Thymus (tissue), 14 donors: ENCODE results near the gene OR10P1. TPM values are rescaled to one million over a fixed set of nuclear protein-coding genes. Genes with fewer than 3 reads are reported as not detected.
"Not testable (repeated sequence)": the region's sequence is repeated elsewhere in the genome, so short reads cannot be mapped to it uniquely, and the experiment has no call there.

Experiments used
- DNase-seq, 9 donors: peaks; one replicate each; pipeline ENCODE4 v3.0.0-alpha.2; 2013; ENCODE audit warnings: low spot score in 9 of 9, low read depth in 6 of 9, missing footprints in 1 of 9
- H3K27ac ChIP-seq, 2 donors: one replicate each; pipeline ENCODE4 v1.5.1; 2013; ENCODE audit warnings: control low read depth in 1 of 2, low read depth in 1 of 2, low read length in 1 of 2, mild to moderate bottlenecking in 1 of 2, moderate library complexity in 1 of 2
- H3K27me3 ChIP-seq, 2 donors: one replicate each; pipeline ENCODE4 v1.5.1; 2013; ENCODE audit warnings: low read length in 1 of 2; ENCODE audit not compliant: control insufficient read depth in 2 of 2, insufficient read depth in 1 of 2
- H3K36me3 ChIP-seq, 2 donors: one replicate each; pipeline ENCODE4 v1.5.1; 2013; ENCODE audit warnings: low read length in 1 of 2, mild to moderate bottlenecking in 1 of 2, moderate library complexity in 1 of 2; ENCODE audit not compliant: control insufficient read depth in 2 of 2, insufficient read depth in 2 of 2
- H3K4me1 ChIP-seq, 2 donors: one replicate each; pipeline ENCODE4 v1.5.1; 2013; ENCODE audit warnings: low read length in 2 of 2; ENCODE audit not compliant: control insufficient read depth in 2 of 2, insufficient read depth in 2 of 2
- H3K4me3 ChIP-seq, 2 donors: one replicate each; pipeline ENCODE4 v1.5.1; 2013; ENCODE audit warnings: low read length in 2 of 2, control low read depth in 1 of 2, mild to moderate bottlenecking in 1 of 2
- H3K9me3 ChIP-seq, 2 donors: one replicate each; pipeline ENCODE4 v1.5.1; 2013; ENCODE audit warnings: low read length in 1 of 2, mild to moderate bottlenecking in 1 of 2; ENCODE audit not compliant: control insufficient read depth in 2 of 2, insufficient read depth in 1 of 2
- WGBS: extraction: QIAGEN DNeasy Blood & Tissue Kit; methylation state at CpG from one replicate; pipeline ENCODE4 v1.1.7; 2013; 5-methylcytosine and 5-hydroxymethylcytosine counted together
- long read RNA-seq, 10 donors: transcript quantifications; one replicate each; lab custom pipeline, GENCODE V29; 2026
- polyA plus RNA-seq: library from polyadenylated mRNA; stranded (reverse); fragments of 200-250 nt; gene quantifications from one replicate; pipeline ENCODE4 v1.2.3, GENCODE V29; 2013
- total RNA-seq: library from RNA; stranded (reverse); fragments of 120-200 nt; gene quantifications from one replicate; pipeline ENCODE4 v1.2.4, GENCODE V29; 2013
- donor health status: healthy.

Gene OR10P1
- total RNA-seq = not detected
- 0.05 TPM for polyA plus RNA-seq
- long read RNA-seq, donor 1 = 0 reads
- long read RNA-seq, donor 2 = 0 reads
- long read RNA-seq, donor 3 = 0 reads
- long read RNA-seq, donor 4 = 0 reads
- long read RNA-seq, donor 5 = 0 reads
- long read RNA-seq, donor 6 = 0 reads
- long read RNA-seq, donor 7 = 0 reads
- long read RNA-seq, donor 8 = 0 reads
- long read RNA-seq, donor 9 = 0 reads
- long read RNA-seq, donor 10 = 0 reads

- no peak within 1 kb of the TSS for H3K4me3 ChIP-seq
- H3K4me1 ChIP-seq = no peaks in the 10 kb centered on the region
- DNase-seq = no peak
- H3K36me3 ChIP-seq = no peaks in the 10 kb centered on the region
- H3K27ac ChIP-seq = no peak within 1 kb of the TSS
- no peaks in the 10 kb centered on the region for H3K9me3 ChIP-seq
- WGBS = 86% methylated on average over 6 of the region's 6 CpGs
- H3K27me3 ChIP-seq = peaks cover 0 to 4% of the 10 kb centered on the region in 2 donors
Observed at GRCh38 chr12:55636853-55637252, at the start of gene OR10P1. OR10P1 (plus strand) TSS chr12:55636892; CDS start chr12:55636892, 0 bp downstream.

GRCh38 chr12:55590152-55590551, 46.5 kb upstream of the OR10P1 start:
- H3K4me1 ChIP-seq, H3K27ac ChIP-seq, H3K9me3 ChIP-seq, H3K27me3 ChIP-seq, DNase-seq, H3K36me3 ChIP-seq, H3K4me3 ChIP-seq: not testable (repeated sequence)
- WGBS = 82% methylated on average over 12 of the region's 12 CpGs

GRCh38 chr12:55607821-55608594, 28.7 kb upstream of the OR10P1 start:
- 80% methylated on average over 8 of the region's 8 CpGs for WGBS
- Histone ChIP-seq H3K27ac (no peak overlapping the region), H3K4me3 (no peak overlapping the region), H3K4me1 (no peaks in the 10 kb centered on the region), H3K27me3 (no peaks in the 10 kb centered on the region), H3K36me3 (no peaks in the 10 kb centered on the region), H3K9me3 (no peaks in the 10 kb centered on the region)
- DNase-seq = no peak

GRCh38 chr12:55610598-55610997, 26.1 kb upstream of the OR10P1 start:
- Histone ChIP-seq H3K27ac (no peak overlapping the region), H3K4me1 (no peaks in the 10 kb centered on the region), H3K36me3 (no peaks in the 10 kb centered on the region), H3K9me3 (no peaks in the 10 kb centered on the region), H3K27me3 (no peaks in the 10 kb centered on the region), H3K4me3 (no peak overlapping the region)
- DNase-seq = no peak
- WGBS = 90% methylated on average over 1 of the region's 1 CpG

GRCh38 chr12:55612646-55613045, 24.0 kb upstream of the OR10P1 start:
- 86% methylated on average over 2 of the region's 2 CpGs for WGBS
- H3K4me1 ChIP-seq = no peaks in the 10 kb centered on the region
- H3K36me3 ChIP-seq = no peaks in the 10 kb centered on the region
- DNase-seq = no peak
- H3K27ac ChIP-seq = no peak overlapping the region
- no peak overlapping the region for H3K4me3 ChIP-seq
- no peaks in the 10 kb centered on the region for H3K27me3 ChIP-seq
- peaks cover 0 to 5% of the 10 kb centered on the region in 2 donors for H3K9me3 ChIP-seq

- Histone ChIP-seq H3K27ac (no peak overlapping the region), H3K36me3 (no peaks in the 10 kb centered on the region), H3K4me1 (no peaks in the 10 kb centered on the region), H3K4me3 (no peak overlapping the region), H3K9me3 (peaks cover 0 to 5% of the 10 kb centered on the region in 2 donors), H3K27me3 (no peaks in the 10 kb centered on the region)
- no peak for DNase-seq
- WGBS = 97% methylated on average over 1 of the region's 1 CpG
Observed at GRCh38 chr12:55614764-55615163, 21.9 kb upstream of the OR10P1 start.

GRCh38 chr12:55619354-55620138, 17.1 kb upstream of the OR10P1 start:
- H3K4me3 ChIP-seq = no peak overlapping the region
- peaks cover 0 to 2% of the 10 kb centered on the region in 2 donors for H3K27me3 ChIP-seq
- no peaks in the 10 kb centered on the region for H3K36me3 ChIP-seq
- peak; percentile 45 to 87 (median 67) for DNase-seq
- peaks cover 0 to 5% of the 10 kb centered on the region in 2 donors for H3K9me3 ChIP-seq
- H3K27ac ChIP-seq = no peak overlapping the region
- no peaks in the 10 kb centered on the region for H3K4me1 ChIP-seq
- 8% methylated on average over 6 of the region's 6 CpGs for WGBS

GRCh38 chr12:55624056-55624455, 12.6 kb upstream of the OR10P1 start:
- no peaks in the 10 kb centered on the region for H3K36me3 ChIP-seq
- DNase-seq = no peak
- no peak overlapping the region for H3K4me3 ChIP-seq
- peaks cover 0 to 2% of the 10 kb centered on the region in 2 donors for H3K27me3 ChIP-seq
- no peak overlapping the region for H3K27ac ChIP-seq
- no peaks in the 10 kb centered on the region for H3K9me3 ChIP-seq
- H3K4me1 ChIP-seq = no peaks in the 10 kb centered on the region

GRCh38 chr12:55626154-55626553, 10.5 kb upstream of the OR10P1 start:
- Histone ChIP-seq H3K27me3 (peaks cover 0 to 2% of the 10 kb centered on the region in 2 donors), H3K27ac (no peak overlapping the region), H3K9me3 (no peaks in the 10 kb centered on the region), H3K4me1 (no peaks in the 10 kb centered on the region), H3K36me3 (no peaks in the 10 kb centered on the region), H3K4me3 (no peak overlapping the region)
- 92% methylated on average over 4 of the region's 4 CpGs for WGBS
- no peak for DNase-seq
